Measurements from ENCODE around the gene RABGEF1.
"Not testable (repeated sequence)": the region's sequence is repeated elsewhere in the genome, so short reads cannot be mapped to it uniquely, and the experiment has no call there.

RABGEF1 gene

DNA sequence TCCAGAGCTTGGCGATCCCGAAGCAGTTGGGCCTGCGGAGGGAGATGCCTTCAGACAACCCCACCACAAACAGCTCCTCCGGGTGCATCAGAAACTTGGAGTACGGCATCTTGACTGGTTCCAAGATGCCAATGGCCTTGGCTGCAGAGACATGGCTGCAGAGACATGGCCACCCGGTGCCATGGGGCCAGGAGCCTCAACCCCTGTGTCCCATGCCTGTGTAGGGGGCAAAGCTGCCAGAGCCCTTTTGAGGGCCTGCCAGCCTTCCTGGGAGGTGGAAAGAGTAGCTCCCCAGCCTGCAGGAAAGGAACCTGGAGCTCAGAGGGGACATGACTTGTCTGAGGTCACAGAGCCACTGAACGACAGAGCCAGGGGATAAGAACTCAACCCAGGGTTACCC, 83.5 kb downstream of the RABGEF1 start:
- no peak for TF ChIP-seq ZFX (IDR thresholded peaks at IDR 0.05; ENCODE audit: borderline replicate concordance)

DNA sequence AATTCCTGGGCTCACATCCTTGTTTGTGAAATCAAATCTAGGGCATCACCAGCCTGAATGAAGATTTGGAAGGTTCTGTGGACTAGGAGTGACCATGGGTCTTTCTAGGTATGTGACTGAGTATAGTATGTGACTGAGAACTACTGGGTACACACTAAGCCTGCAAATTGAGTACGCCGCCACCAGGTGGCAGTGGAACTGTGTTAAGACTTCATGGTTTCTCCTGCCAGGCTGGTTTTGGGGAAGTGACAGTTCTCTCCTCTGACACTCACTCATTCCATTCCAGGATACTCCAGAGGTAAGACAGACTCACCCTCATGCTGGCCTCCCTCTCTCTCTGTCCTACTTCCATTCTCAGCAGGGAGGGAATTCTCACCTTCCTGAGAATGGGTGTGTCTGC, 85.0 kb downstream of the RABGEF1 start:
- not testable (repeated sequence) for H3K27ac ChIP-seq
- TF ChIP-seq, protein P1, sequence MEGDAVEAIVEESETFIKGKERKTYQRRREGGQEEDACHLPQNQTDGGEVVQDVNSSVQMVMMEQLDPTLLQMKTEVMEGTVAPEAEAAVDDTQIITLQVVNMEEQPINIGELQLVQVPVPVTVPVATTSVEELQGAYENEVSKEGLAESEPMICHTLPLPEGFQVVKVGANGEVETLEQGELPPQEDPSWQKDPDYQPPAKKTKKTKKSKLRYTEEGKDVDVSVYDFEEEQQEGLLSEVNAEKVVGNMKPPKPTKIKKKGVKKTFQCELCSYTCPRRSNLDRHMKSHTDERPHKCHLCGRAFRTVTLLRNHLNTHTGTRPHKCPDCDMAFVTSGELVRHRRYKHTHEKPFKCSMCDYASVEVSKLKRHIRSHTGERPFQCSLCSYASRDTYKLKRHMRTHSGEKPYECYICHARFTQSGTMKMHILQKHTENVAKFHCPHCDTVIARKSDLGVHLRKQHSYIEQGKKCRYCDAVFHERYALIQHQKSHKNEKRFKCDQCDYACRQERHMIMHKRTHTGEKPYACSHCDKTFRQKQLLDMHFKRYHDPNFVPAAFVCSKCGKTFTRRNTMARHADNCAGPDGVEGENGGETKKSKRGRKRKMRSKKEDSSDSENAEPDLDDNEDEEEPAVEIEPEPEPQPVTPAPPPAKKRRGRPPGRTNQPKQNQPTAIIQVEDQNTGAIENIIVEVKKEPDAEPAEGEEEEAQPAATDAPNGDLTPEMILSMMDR (IDR thresholded peaks at IDR 0.05) = peak; percentile 46

More for the DNA sequence above, 83.5 kb downstream of the RABGEF1 start:
- H3K27ac ChIP-seq = no peak overlapping the region

DNA sequence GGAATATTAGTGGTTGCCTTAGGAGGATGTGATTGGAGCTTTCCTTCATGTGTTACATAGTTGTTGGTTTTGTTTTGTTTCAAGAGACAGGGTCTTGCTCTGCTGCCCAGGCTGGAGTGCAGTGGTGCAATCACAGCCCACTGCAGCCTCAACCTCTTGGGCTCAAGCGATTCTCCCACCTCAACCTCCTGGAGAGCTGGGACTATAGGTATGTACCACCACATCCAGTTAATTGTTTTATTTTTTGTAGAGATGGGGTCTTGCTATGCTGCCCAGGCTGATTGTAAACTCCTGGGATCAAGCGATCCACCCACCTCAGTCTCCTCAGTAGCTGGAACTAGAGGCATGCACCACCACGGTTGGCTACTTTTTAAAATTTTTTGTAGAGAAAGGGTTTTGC, 86.1 kb downstream of the RABGEF1 start:
- TF ChIP-seq, protein P1 (IDR thresholded peaks at IDR 0.05) = no peak
- no peak for TF ChIP-seq ZFX (IDR thresholded peaks at IDR 0.05; ENCODE audit: borderline replicate concordance)

DNA sequence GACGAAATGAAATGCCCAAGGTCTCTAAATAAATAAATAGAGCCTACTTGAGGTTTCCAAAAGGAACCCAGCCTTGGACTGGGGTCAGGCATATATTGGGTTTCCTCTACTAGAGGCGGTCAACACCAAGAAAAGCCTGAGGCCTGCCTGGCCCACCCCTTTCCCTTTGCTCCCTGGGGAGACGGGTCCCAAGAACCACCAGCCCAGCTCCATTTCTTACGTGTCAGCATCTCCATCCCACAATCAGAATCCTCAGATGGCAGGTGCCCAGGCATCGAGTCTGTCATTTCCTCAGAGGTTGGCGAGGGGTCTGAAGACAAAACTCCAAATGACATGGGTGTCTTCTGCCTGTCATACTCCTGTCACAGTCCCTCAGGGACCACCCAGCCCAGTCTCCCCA, 90.4 kb downstream of the RABGEF1 start:
- not testable (repeated sequence) for H3K27ac ChIP-seq

More for the DNA sequence above, 86.1 kb downstream of the RABGEF1 start:
- no peak overlapping the region for H3K27ac ChIP-seq

DNA sequence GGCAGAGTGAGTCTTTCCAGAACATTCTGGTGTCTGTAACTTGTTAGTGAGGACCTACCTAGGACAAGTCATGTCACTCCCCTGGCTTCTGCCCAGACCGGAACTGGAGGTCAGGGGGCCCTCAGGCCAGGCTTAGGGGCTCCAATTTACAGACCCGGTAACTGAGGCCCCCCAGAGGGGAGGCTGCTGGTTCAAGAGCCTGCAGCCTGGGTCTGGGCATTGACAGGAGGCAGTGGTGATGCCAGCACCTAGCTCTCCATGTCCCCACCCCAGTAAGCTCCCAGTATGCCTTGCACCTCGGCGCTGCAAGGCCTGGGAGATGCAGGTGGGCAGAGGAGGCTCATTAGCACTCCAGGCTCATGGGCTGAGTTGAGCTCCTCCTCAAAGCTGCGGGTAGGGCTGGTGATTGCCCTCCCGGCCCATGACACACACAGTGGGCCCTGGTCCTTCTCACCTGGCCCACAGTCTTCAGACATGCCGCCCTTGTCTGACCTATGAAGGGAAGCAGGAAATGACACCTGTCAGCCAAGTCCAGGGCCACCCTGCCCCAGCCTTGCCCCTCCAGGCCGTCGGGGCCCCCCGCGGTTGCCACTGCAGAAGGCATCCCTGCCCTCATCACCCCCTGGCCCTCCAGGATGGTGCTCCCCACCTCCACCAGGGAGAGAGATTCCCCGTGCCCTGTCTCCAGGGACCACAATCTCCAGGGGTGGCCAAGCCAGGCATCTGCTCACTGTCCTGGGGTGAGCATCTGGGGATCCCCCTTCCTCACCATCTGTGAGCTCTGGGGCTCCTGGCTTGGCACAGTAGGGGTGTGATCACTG, 92.2 kb downstream of the RABGEF1 start:
- TF ChIP-seq, protein P1 (IDR thresholded peaks at IDR 0.05) = no peak
- no peak for TF ChIP-seq ZFX (IDR thresholded peaks at IDR 0.05; ENCODE audit: borderline replicate concordance)
- H3K27ac ChIP-seq = no peak overlapping the region

DNA sequence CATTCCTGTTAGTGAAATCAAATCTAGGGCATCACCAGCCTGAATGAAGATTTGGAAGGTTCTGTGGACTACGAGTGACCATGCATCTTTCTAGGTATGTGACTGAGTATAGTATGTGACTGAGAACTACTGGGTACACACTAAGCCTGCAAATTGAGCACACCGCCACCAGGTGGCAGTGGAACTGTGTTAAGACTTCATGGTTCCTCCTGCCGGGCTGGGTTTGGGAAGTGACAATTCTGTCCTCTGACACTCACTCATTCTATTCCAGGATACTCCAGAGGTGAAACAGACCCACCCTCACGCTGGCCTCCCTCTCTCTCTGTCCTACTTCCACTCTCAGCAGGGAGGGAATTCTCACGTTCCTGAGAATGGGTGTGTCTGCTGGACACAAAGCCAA, 96.5 kb downstream of the RABGEF1 start:
- TF ChIP-seq, protein P1 (IDR thresholded peaks at IDR 0.05) = peak; percentile 62
- no peak for TF ChIP-seq ZFX (IDR thresholded peaks at IDR 0.05; ENCODE audit: borderline replicate concordance)
- no peak overlapping the region for H3K27ac ChIP-seq

DNA sequence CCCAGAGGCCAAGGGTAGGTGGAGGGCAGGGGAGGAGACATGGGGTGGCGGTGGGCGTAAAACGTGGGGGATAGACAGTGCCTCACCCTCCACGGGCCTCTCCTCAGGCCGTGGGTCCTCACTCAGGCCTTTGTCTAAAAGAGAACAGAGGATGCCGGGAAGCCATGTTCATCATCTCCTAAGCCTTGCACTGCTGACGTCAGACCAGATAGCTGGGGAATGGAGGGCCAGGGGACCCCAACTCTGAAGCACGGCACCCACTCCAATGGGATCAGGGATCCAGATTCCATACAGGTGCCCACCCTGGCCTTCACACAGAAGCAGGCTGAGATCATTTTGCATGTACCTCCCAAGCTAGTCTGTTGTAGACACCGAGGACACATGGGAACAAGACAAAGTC, 97.1 kb downstream of the RABGEF1 start:
- no peak overlapping the region for H3K27ac ChIP-seq
- no peak for TF ChIP-seq ZFX (IDR thresholded peaks at IDR 0.05; ENCODE audit: borderline replicate concordance)
- TF ChIP-seq, protein P1 (IDR thresholded peaks at IDR 0.05) = no peak

DNA sequence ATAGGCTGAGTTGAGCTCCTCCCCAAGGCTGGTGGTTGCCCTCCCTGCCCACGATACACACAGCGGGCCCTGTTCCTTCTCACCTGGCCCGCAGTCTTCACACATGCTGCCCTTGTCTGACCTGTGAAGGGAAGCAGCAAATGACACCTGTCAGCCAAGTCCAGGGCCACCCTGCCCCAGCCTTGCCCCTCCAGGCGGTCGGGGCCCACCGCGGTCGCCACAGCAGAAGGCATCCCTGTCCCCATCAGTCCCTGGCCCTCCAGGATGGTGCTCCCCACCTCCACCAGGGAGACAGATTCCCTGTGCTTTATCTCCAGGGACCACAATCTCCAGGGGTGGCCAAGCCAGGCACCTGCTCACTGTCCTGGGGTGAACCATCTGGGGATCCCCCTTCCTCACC, 99.3 kb downstream of the RABGEF1 start:
- H3K27ac ChIP-seq = no peak overlapping the region
- no peak for TF ChIP-seq ZFX (IDR thresholded peaks at IDR 0.05; ENCODE audit: borderline replicate concordance)
- TF ChIP-seq, protein P1 (IDR thresholded peaks at IDR 0.05) = no peak
